Measurements from ENCODE around the gene MAP2K4. TPM values are rescaled to one million over a fixed set of nuclear protein-coding genes. Genes with fewer than 3 reads are reported as not detected.

Gene MAP2K4
- total and polyA plus RNA-seq, 2 of the 8 experiments (the other 6 are each of a cell fraction or from before 2014, with no cell fraction given): 14.2 to 37.3 TPM

MicroRNAs encoded within 50 kb of the gene (microRNA counts, 767-probe panel; counts per million panel counts)
- microRNA hsa-miR-744-5p: 879 counts per million, percentile 95 among the panel's probes with 10 or more counts

Small RNAs within 50 kb of the gene (microRNA-seq; reads per million reads assigned to microRNA genes)
- gene MIR744 (ENCODE audit: borderline microRNAs expressed in 2 of 2, borderline number of aligned reads in 2 of 2, borderline replicate concordance in 1 of 2): 873 to 926 reads per million in 2 experiments

Small RNAs within 50 kb of the gene (small RNA-seq; reads per million reads assigned to genes)
- gene MIR744 (ENCODE audit: insufficient read depth): 1,498 reads per million, percentile 99 among the genes with 10 or more reads in this experiment
- gene RNU11-2P (ENCODE audit: insufficient read depth): not detected

Other genes starting within 250 kb of the MAP2K4 start
- gene ZNF18, start 23.4 kb upstream of the MAP2K4 start, total RNA-seq (2021; fragmentation: NEBNext Ultra II Directional; extraction: Animal tissue kit (Norgen Biotek cat#: 25700)): 9.3 and 9.9 TPM in 2 replicates
- 2.9 and 3.0 TPM in 2 replicates for gene ZNF18, start 23.4 kb upstream of the MAP2K4 start, polyA plus RNA-seq (2011; rRNA removed)